Hepatocyte (in vitro differentiated cells): ENCODE measurements around the gene EBF4.
"Not testable (repeated sequence)": the region's sequence is repeated elsewhere in the genome, so short reads cannot be mapped to it uniquely, and the experiment has no call there.

Source experiments
- EZH2 ChIP-seq: fragments of 200-600 bp; sonication (generic); IDR thresholded peaks from 2 replicates; pipeline ENCODE4 v1.6.1; 2016; ENCODE audit warnings: antibody characterized with exemption, mild to moderate bottlenecking, borderline replicate concordance
- EZH2phosphoT487 ChIP-seq: fragments of 200-600 bp; sonication (generic); IDR thresholded peaks from one replicate; pipeline ENCODE4 v1.6.1; 2018; ENCODE audit warnings: antibody characterized with exemption, mild to moderate bottlenecking, low read depth, moderate library complexity; ENCODE audit not compliant: unreplicated experiment, severe bottlenecking
- TF ChIP-seq, protein P1 (sequence below): fragments of 200-600 bp; sonication (generic); IDR thresholded peaks from 2 replicates; pipeline ENCODE4 v1.5.1; 2016; ENCODE audit warnings: antibody characterized with exemption, mild to moderate bottlenecking; ENCODE audit not compliant: poor library complexity

DNA sequence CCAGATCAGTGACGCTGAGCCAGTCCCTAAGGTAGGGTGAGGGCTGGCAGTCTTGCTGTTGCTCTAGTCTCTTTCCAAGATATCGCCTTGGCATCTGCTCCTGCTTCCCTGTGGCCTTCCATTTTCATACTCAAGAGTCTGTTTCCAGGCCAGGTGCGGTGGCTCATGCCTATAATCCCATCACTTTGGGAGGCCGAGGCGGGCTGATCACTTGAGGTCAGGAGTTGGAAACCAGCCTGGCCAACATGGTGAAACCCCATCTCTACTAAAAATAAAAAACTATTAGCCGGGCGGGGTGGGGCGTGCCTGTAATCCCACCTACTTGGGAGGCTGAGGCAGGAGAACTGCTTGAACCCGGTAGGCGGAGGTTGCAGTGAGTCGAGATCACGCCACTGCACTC is 77.5 kb downstream of the EBF4 start:
- TF ChIP-seq, protein P1, sequence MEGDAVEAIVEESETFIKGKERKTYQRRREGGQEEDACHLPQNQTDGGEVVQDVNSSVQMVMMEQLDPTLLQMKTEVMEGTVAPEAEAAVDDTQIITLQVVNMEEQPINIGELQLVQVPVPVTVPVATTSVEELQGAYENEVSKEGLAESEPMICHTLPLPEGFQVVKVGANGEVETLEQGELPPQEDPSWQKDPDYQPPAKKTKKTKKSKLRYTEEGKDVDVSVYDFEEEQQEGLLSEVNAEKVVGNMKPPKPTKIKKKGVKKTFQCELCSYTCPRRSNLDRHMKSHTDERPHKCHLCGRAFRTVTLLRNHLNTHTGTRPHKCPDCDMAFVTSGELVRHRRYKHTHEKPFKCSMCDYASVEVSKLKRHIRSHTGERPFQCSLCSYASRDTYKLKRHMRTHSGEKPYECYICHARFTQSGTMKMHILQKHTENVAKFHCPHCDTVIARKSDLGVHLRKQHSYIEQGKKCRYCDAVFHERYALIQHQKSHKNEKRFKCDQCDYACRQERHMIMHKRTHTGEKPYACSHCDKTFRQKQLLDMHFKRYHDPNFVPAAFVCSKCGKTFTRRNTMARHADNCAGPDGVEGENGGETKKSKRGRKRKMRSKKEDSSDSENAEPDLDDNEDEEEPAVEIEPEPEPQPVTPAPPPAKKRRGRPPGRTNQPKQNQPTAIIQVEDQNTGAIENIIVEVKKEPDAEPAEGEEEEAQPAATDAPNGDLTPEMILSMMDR, result not testable (repeated sequence)
- TF ChIP-seq EZH2, EZH2phosphoT487: not testable (repeated sequence)
